CD4-positive, alpha-beta T cell treated with Interleukin-6 for 4 hours (primary cell): Measurements from ENCODE around the gene C4orf33.
A peak's percentile ranks its signal among the peaks of the same experiment; 100 is the strongest.
"Not testable (repeated sequence)": the region's sequence is repeated elsewhere in the genome, so short reads cannot be mapped to it uniquely, and the experiment has no call there.

Source experiments
- DNase-seq: peaks from one replicate; pipeline ENCODE4 v3.0.0-alpha.2; 2020; ENCODE audit warnings: mixed read lengths

C4orf33 gene

GRCh38 chr4:129095811-129096454, at the start of gene C4orf33:
Gene C4orf33 (plus strand): TSS chr4:129096152. CDS start chr4:129102611, 6,459 bp downstream.
- peak; percentile 80 for DNase-seq

- no peak for DNase-seq
Observed at GRCh38 chr4:129059028-129059427, 36.9 kb upstream of the C4orf33 start.

GRCh38 chr4:129062580-129062979, 33.4 kb upstream of the C4orf33 start:
- DNase-seq: no peak

- no peak for DNase-seq
Observed at GRCh38 chr4:129063640-129064039, 32.3 kb upstream of the C4orf33 start.

- DNase-seq: no peak
Observed at GRCh38 chr4:129064717-129065116, 31.2 kb upstream of the C4orf33 start.

GRCh38 chr4:129069537-129069936, 26.4 kb upstream of the C4orf33 start:
- not testable (repeated sequence) for DNase-seq

GRCh38 chr4:129077326-129077725, 18.6 kb upstream of the C4orf33 start:
- no peak for DNase-seq

GRCh38 chr4:129080129-129080528, 15.8 kb upstream of the C4orf33 start:
- no peak for DNase-seq

GRCh38 chr4:129082302-129082701, 13.7 kb upstream of the C4orf33 start:
- DNase-seq: no peak

- DNase-seq: no peak
Observed at GRCh38 chr4:129085472-129085871, 10.5 kb upstream of the C4orf33 start.

GRCh38 chr4:129087516-129087915, 8.4 kb upstream of the C4orf33 start:
- DNase-seq: no peak

- no peak for DNase-seq
Observed at GRCh38 chr4:129092631-129093190, 3.2 kb upstream of the C4orf33 start.

GRCh38 chr4:129093191-129093920, 2.6 kb upstream of the C4orf33 start, which contains the start of gene SCLT1:
Gene SCLT1 (minus strand): TSS chr4:129093539. CDS start chr4:129093103, 436 bp downstream.
- DNase-seq: peak; percentile 95

- no peak for DNase-seq
Observed at GRCh38 chr4:129094347-129094746, 1.6 kb upstream of the C4orf33 start.

- DNase-seq: no peak
Observed at GRCh38 chr4:129098531-129099001, 2.6 kb downstream of the C4orf33 start.

GRCh38 chr4:129109965-129110824, 14.2 kb downstream of the C4orf33 start:
- no peak for DNase-seq

- DNase-seq: no peak
Observed at GRCh38 chr4:129110931-129111330, 15.0 kb downstream of the C4orf33 start.

- no peak for DNase-seq
Observed at GRCh38 chr4:129111919-129112318, 16.0 kb downstream of the C4orf33 start.

GRCh38 chr4:129113434-129113833, 17.5 kb downstream of the C4orf33 start:
- DNase-seq: no peak

- no peak for DNase-seq
Observed at GRCh38 chr4:129113919-129114318, 18.0 kb downstream of the C4orf33 start.

- DNase-seq: no peak
Observed at GRCh38 chr4:129117705-129118104, 21.8 kb downstream of the C4orf33 start.

GRCh38 chr4:129126614-129127013, 30.7 kb downstream of the C4orf33 start:
- not testable (repeated sequence) for DNase-seq

- DNase-seq: no peak
Observed at GRCh38 chr4:129129143-129129542, 33.2 kb downstream of the C4orf33 start.
